NCI-H1436 (cell line): ENCODE results near the gene SIGLEC7.

Experiments used
- DNase-seq: peaks from one replicate; lab custom pipeline; 2025; lab: John Stamatoyannopoulos, UW

Gene SIGLEC7

DNA sequence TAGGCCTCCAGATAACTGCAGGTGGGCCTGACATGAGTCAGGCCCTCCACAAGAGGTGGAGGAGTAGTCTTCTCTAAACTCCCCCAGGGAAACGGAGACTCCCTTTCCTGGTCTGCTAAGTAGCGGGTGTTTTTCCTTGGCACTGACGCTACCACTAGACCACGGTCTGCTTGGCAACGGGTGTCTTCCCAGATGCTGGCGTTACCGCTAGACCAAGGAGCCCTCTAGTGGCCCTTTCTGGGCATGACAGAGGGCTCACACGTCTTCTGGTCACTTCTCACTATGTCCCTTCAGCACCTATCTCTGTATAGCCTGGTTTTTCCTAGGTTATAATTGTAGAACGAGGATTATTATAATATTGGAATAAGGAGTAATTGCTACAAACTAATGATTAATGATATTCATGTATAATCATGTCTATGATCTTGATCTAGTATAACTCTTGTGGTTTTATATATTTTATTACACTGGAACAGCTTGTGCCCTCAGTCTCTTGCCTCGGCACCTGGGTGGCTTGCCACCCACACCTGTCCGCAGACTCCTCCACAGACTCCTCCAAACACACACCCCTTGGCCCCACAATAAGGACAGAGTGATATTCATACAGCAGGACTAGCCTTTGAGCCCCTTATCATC is 27.3 kb downstream of the SIGLEC7 start:
- DNase-seq: peak; percentile 32

DNA sequence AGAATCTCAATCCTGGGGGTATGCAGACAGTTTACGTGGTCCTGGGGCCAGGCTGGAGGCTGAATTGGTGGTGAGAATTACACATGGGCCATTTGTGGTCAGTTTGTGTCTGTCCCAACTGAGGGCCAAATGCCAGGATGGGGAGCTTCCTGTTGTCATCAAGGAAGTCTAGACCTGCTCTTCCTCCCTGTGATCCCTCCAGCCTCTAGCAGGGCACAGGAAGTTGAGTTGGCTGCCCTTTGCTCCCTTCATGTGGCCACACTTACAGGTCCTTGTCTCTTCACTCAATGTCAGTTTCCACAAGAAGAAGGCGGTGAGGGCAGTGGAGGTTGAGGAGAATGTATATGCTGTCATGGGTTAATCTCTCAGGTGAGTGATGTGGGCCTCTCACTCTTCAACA is 30.1 kb downstream of the SIGLEC7 start:
- DNase-seq: no peak

DNA sequence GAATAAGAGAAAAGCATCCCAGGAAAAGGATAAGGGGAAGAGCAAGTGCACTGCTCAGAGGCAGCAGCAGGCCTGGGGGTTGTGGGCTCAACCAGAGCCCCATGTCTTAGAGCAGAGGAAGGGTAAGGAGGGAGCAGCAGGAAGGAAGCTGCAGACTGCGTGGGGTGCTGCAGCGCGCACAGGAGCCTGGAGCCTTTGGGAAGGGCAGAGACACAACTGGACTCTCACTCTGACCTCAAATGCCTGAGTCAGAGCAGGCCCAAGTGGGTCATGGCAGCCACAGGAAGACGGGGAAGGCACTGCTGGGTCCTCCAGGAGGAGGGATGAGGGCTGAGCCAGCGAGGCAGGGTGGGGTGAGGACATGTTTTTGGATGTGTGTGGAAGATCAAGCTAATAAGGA is 31.6 kb downstream of the SIGLEC7 start:
- no peak for DNase-seq

DNA sequence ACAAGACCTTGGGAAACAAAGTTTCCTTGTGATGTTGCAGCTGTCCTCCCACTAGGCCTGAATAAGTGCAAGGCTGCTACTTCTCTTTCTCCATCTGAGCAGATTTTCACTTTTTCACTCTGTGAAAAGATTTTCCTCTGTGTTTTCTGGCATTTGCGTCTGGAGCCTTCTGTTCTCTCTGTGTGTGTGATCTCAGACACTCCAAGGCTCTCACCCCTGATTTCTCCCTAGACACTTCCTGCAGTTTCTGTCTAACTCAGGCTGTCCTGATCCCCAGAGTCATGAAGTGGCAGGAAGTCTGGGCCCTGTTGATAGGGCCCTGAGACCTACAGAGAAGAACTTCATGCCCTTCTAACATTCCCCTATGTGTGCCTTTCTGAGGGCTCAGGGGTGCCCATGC is 37.2 kb downstream of the SIGLEC7 start:
- DNase-seq: no peak

DNA sequence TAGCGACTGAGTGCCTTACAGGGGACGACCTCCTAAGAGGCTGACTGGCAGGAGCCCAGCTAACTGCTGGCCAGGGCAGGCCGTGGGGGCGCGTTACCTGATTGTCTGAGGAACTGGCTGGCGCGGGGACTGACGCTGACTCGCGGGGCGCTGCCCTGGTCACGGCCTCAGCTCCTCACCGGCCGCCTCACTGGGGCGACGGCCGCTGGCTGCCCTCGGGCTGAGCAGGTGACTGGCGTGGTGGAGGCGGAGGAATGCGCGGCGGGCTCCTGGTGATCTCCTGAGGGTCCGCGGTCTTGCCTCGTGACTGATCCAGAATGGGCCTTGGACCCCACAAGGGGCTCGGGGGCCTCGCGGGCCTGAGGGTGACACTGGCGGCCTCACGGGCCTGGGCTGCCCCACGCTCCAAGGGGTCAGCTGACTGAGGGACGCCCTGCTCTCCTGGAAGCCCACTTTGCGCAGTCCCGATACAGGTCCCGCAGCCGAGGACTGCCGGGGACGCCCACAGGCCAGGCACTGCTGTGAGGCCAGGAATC is 39.3 kb downstream of the SIGLEC7 start:
- DNase-seq: no peak

DNA sequence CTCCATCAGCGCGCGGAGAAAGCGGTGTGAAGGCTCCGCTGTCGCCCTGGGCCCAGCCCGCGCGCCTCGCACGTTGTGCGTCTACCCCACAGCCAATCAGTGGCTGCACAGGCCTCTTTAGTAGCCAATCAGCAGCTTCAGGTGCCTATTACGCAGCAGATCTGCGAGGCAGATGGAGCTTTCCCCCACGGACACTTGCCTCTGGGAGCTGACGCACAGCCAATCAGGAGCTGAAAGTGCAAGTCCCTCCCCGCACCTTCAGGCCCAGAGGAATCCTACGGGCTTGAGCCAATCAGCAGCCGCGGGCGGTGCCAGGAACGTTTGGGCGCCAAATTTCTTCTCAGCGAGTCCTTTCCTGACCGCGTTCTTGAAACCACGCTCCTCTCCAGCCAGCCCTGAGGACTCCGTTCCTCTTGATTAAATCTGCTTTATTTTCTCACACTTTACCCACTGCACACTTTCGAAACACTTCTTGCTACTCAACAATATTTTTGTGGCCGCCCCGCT is 39.9 kb downstream of the SIGLEC7 start:
- DNase-seq: no peak

DNA sequence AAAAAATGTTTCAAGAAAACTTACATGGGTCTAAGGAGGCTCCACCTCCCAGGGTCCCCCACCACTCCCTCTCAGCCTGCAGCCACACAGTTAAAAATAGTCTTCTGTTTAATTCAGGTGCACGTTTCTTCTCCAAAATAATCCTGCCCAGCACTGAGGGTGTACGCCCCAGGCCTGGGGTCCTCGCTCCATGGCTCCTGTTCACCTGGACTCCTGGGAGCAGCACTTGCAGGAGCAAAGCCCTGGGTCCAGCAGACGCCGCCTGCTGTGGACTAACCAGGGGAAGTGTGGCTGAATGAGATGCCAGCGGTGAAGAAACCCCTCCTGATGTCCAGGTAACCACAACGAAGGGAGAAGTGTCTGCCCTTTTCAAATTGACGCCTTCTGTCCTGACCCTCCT is 41.5 kb downstream of the SIGLEC7 start:
- no peak for DNase-seq

DNA sequence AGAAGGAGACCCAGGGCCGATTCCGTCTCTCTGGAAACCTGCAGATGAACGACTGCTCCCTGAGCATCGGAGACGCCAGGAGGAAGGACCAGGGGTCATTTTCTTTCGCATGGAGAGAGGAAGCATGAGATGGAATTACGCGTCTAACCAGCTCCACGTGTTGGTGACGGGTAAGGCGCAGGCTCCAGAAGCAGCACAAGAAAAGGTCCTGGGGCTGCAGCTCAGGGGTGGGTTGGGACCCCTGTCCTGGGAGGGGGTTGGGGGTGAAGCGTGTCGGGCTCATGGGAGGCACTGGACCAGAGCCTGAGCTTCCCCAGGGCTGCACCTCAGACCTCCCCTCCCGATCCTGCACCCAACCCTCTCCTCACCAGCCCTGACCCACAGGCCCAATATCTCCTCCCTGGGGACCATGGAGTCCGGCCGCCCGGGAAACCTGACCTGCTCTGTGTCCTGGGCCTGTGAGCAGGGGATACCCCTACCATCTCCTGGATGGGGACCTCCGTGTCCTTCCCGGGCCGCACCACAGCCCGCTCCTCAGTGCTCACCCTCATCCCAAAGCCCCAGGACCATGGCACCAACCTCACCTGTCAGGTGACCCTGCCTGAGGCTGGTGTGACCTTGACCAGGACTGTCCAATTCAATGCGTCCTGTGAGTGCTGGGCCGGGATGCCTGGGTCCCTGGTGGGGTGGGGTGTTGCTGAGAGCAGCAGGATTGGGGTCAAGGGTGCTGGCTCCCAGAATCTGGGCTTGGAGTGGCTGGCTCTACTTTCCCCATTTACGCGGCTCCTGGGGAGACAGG is 43.2 kb downstream of the SIGLEC7 start:
- DNase-seq: no peak

DNA sequence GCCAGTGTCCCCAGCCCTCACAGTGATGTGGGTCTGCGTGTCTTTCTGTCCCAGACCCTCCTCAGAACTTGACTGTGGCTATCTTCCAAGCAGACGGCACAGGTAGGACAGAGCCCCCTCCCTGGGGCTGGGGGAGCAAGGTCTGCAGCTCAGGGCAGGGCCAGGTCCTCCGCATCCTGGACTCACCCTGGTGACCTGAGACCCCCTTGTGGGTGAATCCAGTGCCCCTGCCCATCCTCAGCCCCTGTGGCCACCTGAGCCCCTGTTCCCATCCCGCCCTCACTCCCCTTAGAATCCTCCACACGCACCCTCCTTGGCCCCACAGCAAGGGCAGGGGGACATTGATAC is 43.7 kb downstream of the SIGLEC7 start:
- no peak for DNase-seq

DNA sequence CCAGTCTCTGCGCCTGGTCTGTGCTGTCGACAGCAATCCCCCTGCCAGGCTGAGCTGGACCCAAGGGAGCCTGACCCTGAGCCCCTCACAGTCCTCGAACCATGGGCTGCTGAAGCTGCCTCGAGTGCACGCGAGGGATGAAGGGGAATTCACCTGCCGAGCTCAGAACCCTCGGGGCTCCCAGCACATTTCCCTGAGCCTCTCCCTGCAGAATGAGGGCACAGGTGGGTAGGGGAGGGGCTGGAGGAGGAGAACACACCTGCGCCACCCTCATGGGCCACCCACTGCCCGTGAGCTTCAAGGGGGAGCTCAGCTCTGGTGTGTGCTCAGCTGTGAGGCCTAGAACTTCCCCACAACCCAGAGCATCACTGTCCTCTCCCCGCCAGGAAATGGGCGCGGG is 44.2 kb downstream of the SIGLEC7 start:
- no peak for DNase-seq

DNA sequence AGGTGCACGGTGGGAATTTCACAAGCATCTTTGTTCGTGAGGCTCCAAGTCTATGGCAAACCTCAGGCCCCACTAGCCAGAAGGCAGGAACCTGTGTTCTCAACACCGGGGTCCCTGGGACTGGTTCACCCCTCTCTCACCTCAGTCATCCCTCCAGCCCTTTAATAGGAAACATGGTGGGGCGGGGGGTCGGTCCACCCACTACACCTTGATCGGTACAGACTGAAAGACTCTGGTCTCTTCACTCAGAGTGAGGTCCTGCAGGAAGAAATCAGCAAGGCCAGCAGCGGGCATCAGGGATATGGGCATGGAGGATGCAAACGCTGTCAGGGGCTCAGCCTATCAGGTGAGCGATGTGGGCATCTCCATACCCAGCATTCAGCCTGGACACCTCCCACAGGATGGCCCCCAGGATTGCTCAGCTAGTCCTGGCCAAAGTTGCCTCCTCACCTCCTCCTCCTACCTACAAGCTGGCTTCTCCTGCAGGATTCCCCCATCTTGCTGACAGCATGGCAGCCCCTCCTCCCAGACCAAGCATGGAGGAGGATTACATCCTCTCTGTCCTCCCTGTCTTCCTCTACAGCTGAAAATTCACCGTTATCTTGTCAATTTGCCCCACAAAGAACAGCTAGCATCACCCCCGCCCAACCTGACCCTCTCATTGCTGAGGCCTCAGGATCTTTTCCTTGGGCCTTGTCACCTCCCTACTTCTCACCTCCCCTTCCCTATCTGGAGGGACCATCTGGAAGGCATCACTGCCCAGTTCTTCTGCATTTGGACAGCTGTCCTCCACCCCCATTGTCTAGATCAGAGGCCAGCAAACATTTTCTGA is 45.5 kb downstream of the SIGLEC7 start:
- no peak for DNase-seq

DNA sequence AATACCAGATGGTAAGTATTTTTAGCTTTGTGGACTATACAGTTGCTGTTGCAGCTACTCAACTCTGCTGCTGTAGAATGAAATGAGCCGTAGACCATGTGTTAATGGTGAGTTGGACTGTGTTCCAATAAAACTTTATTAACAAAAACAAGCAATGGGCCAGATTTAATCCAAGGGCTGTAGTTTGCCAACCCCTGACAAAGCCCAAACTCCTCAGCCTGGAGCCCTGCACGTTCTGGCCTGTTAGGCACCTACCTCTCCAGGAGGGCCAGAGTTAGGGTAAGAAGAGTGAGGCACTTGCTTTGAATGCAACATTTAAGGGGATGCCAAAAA is 46.1 kb downstream of the SIGLEC7 start:
- DNase-seq: no peak

DNA sequence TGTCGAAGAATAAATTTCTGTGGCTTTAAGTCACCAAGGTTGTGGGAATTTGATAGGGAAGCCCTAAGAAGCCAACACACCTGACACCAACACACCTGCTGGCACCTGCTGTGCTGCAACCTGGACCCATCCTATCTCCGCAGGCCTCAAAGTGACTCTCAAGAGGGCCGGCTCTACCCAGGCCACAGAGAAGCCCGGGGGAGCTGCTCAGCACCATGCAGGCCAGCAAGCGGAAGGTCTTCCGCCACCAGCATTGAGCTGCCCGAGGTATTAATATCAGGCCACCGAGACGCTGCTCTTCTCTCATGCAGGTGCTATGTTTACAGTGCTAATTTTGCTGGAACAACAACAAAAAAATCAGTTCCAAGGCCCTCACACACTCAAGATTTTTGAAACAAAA is 50.6 kb downstream of the SIGLEC7 start:
- no peak for DNase-seq

DNA sequence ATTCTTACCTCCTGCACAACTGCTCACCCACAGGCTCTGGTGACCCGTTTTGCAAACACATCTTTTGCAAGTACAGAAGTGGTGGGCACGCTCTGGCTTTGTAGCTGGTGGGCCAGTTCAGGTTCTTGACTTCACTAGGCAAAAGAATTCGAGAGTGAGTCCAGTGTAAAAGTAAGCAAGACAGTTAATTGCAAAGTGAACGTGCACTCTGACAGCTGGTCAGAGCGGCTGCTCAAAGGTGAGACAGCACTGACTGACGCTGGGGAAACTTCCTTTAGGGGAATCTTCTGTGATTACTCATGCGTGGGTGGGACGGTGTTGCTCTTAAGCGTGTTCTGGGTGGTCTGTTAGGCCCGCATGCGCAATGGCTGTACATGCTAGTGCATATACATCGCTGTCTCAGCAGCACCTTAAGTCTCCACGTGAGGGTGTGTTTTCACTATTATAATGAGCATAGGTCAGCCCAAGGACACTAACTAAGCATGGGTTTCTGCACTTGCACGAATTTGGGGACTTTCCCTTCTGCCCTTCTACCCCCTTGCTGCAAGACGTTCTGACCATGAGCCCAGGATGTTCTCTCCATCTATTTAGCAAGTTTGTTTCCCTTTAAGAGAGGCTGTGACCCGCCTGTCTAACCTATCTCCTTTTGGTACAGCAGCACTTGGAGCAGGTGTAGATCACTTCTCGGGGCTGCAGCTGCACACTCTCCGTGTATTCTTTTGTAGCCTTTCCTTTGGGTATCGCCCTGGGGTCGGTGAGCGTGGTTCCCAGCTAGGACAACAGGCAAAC is 52.6 kb downstream of the SIGLEC7 start:
- DNase-seq: no peak

DNA sequence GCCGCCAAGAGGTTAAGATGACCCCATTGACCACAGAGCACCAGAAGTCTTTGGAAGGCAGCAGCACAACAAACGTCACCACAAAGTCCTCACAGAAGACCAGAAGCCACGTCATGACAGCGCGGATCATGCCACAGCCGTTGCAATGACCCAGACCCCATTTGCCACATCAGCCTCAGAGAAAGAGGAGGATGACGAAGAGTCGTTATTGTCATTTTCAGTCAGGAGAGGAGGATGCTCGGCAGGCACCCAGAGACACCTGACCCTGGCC is 53.1 kb downstream of the SIGLEC7 start:
- DNase-seq: no peak

DNA sequence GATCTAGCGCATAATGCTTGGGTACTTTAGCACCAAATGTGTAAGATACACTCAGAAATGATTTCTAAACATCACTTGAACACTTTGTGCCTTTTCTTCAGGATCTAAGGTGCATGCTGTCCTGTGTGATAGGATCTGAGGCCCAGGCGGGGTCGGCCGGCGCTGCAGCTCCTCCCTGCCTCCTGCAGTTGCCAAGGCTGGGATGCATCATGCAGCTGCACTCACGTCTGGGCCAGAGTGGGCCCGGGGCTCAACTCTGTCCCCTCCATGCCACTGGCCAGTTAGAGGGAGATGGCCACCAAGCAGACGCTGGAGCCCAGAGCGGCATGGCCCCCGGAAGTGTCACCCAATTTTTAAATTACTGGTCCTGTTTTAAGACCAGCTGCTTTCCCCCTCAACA is 53.5 kb downstream of the SIGLEC7 start:
- no peak for DNase-seq

DNA sequence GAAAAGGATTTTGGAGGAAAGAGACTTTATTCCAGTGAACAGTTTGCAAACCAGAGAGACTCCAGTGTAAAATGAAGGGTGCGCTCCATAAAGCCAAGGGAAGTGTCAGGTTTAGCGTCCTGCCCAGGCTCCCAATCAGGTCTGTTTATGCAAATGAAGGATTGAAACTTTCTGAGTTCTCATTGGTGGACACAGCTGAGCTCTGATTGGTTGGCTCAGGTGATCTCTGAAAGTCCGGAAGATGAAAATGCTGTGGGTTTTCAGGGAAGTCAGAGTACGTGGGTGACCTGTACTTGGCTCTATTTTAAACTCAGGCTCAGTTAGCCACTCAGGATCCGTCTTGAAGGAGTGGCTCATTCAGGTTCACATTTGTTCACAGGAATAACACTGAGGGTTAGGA is 54.1 kb downstream of the SIGLEC7 start:
- DNase-seq: no peak

DNA sequence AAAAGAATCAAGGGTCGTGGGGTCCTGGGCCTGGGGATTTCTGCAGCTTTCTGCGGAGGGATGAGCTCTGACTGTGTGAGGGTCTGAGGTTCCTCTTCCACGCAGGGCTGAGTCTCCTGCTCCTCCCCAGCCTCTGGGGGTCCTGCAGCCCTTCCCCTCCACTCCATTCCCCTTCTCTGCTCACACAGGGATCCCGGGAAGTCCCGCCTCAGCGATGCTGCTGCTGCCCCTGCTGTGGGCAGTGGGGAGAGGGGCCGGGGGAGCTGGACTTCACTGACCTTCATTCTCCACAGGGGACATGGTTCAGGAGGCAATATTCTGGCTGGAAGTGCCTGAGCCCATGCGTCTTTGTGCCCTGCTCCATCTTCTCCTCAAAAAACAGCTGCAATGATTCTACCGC is 56.5 kb downstream of the SIGLEC7 start:
- DNase-seq: no peak

DNA sequence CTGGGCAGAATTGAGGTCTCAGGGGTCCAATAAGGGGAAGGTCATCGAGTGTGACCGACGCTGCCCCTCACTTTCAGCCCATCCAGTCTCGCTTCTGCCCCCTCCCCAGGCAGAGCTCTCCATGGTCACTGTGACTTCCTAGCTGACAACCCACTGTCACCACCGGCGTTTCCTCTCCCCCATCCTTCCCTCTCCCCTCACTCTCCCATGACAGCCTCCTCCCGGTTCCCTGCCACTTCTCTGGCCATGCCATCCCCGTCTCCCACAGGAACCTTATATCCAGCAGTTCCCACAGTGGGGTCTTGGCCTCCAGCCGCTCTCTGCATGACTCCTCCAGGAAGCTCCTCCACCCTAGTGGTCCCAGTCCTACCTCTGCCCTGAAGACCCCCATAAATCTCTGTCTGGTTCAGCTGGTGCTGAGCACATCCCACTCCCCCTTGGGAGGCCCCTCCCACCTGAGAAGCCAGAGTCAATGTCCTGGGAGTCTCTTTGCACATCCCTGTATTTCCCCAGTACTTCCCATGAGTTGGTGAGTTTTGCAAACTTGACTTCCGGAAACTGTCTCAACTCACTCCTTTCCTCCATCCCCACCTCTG is 58.1 kb downstream of the SIGLEC7 start:
- DNase-seq: no peak

DNA sequence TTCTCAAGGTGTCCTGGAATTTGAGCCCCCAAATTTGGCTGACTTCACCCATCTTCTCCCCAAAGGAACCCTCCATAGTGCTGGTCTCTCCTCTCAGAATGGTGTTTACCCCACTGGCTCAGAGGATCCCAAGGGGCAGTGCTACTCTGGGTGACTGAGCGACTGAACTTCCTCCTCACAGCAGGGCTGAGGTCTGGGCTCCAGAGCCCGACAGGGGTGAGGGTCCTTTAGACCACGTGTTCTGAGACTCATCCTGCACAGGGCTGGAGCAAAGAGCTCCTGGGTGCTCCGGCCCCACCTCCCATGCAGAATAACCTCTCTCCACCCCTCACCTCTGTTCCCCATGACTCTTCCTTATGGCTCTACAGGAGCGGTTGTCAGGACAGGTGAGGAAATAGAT is 59.6 kb downstream of the SIGLEC7 start:
- DNase-seq: no peak
